HEK293 (cell line): Measurements from ENCODE around the gene DIP2B.

ENCODE experiments used
- CTCF ChIA-PET: fragments of 350-600 bp; formaldehyde crosslinking; extraction: SDS; loops from one replicate; lab custom pipeline; 2021; ENCODE audit warnings: antibody characterized with exemption; lab: Yijun Ruan, JAX
- POLR2A ChIA-PET: fragments of 300-600 bp; formaldehyde crosslinking; extraction: SDS; loops from one replicate; lab custom pipeline; 2020; ENCODE audit warnings: antibody characterized with exemption, inconsistent platforms; lab: Yijun Ruan, JAX
- H3K27ac ChIP-seq: fragments of 200-500 bp; sonication (Bioruptor generic); 2 replicates; pipeline ENCODE4 v1.5.1; 2014; ENCODE audit warnings: low read depth, low read length, control low read depth, inconsistent platforms; ENCODE audit errors: extremely low read depth
- H3K36me3 ChIP-seq, 2 experiments: fragments of 200-500 bp in 1 of 2; sonication (Bioruptor generic) in 1 of 2; 1 replicate in 1 of 2; 2 replicates in 1 of 2; pipeline ENCODE4 v1.5.1; 2014 to 2017; ENCODE audit warnings: inconsistent platforms in 2 of 2, low read length in 2 of 2; ENCODE audit not compliant: control insufficient read depth in 2 of 2, insufficient read depth in 1 of 2
- H3K4me1 ChIP-seq: fragments of 200-500 bp; sonication (Bioruptor generic); 2 replicates; pipeline ENCODE4 v1.5.1; 2014; ENCODE audit warnings: mild to moderate bottlenecking, low read length, inconsistent platforms; ENCODE audit not compliant: control insufficient read depth, insufficient read depth
- H3K4me3 ChIP-seq: 2 replicates; pipeline ENCODE4 v1.5.1; 2011; ENCODE audit warnings: low read depth, mild to moderate bottlenecking, control low read depth, low read length, moderate library complexity
- H3K9me3 ChIP-seq: fragments of 200-500 bp; sonication (Bioruptor generic); 2 replicates; pipeline ENCODE4 v1.5.1; 2014; ENCODE audit warnings: low read depth, low read length, inconsistent platforms; ENCODE audit not compliant: control insufficient read depth, insufficient read depth
- BCL11B ChIP-seq: fragments of 450-650 bp; formaldehyde crosslinking; IDR thresholded peaks from 2 replicates; pipeline ENCODE4 v1.5.1; 2016; ENCODE audit warnings: low read depth, missing biosample characterization, missing genetic modification characterization
- GLIS2 ChIP-seq: fragments of 450-650 bp; formaldehyde crosslinking; IDR thresholded peaks from 2 replicates; pipeline ENCODE4 v1.5.1; 2016; ENCODE audit warnings: missing biosample characterization, missing genetic modification characterization
- KLF8 ChIP-seq: fragments of 450-650 bp; formaldehyde crosslinking; IDR thresholded peaks from 2 replicates; pipeline ENCODE4 v1.5.1; 2016; ENCODE audit warnings: missing biosample characterization, missing genetic modification characterization
- MYNN ChIP-seq: fragments of 450-650 bp; formaldehyde crosslinking; IDR thresholded peaks from 2 replicates; pipeline ENCODE4 v1.5.1; 2016; ENCODE audit warnings: missing biosample characterization, missing genetic modification characterization, borderline replicate concordance
- OSR2 ChIP-seq: fragments of 450-650 bp; formaldehyde crosslinking; IDR thresholded peaks from 2 replicates; pipeline ENCODE4 v1.5.1; 2016; ENCODE audit warnings: missing biosample characterization, missing genetic modification characterization
- RBAK ChIP-seq: fragments of 450-650 bp; formaldehyde crosslinking; IDR thresholded peaks from 2 replicates; pipeline ENCODE4 v1.5.1; 2016; ENCODE audit warnings: missing biosample characterization, missing genetic modification characterization
- SP2 ChIP-seq: fragments of 450-650 bp; formaldehyde crosslinking; IDR thresholded peaks from 2 replicates; pipeline ENCODE4 v1.5.1; 2016; ENCODE audit warnings: missing biosample characterization, missing genetic modification characterization
- TCF7L2 ChIP-seq: IDR thresholded peaks from 2 replicates; pipeline ENCODE4 v1.6.1; 2011; ENCODE audit warnings: low read depth, mild to moderate bottlenecking, inconsistent platforms, low read length, moderate library complexity, borderline replicate concordance
- TRIM28 ChIP-seq: IDR thresholded peaks from 2 replicates; pipeline ENCODE4 v1.6.1; 2011; ENCODE audit warnings: low read length, control low read depth, borderline replicate concordance
- TSHZ1 ChIP-seq: fragments of 450-650 bp; formaldehyde crosslinking; IDR thresholded peaks from 2 replicates; pipeline ENCODE4 v1.5.1; 2016; ENCODE audit warnings: missing biosample characterization, missing genetic modification characterization, borderline replicate concordance
- ZBTB17 ChIP-seq: fragments of 450-650 bp; formaldehyde crosslinking; IDR thresholded peaks from 2 replicates; pipeline ENCODE4 v1.5.1; 2016; ENCODE audit warnings: missing biosample characterization, missing genetic modification characterization
- ZBTB26 ChIP-seq: fragments of 450-650 bp; formaldehyde crosslinking; optimal IDR thresholded peaks from 2 replicates; pipeline ENCODE3; 2016; ENCODE audit warnings: missing biosample characterization, mild to moderate bottlenecking, missing genetic modification characterization
- ZNF10 ChIP-seq: fragments of 450-650 bp; formaldehyde crosslinking; IDR thresholded peaks from 2 replicates; pipeline ENCODE4 v1.5.1; 2017; ENCODE audit warnings: missing biosample characterization, missing genetic modification characterization
- ZNF155 ChIP-seq: fragments of 450-650 bp; formaldehyde crosslinking; IDR thresholded peaks from 2 replicates; pipeline ENCODE4 v1.5.1; 2016; ENCODE audit warnings: missing biosample characterization, missing genetic modification characterization
- ZNF19 ChIP-seq: fragments of 450-650 bp; formaldehyde crosslinking; IDR thresholded peaks from 2 replicates; pipeline ENCODE4; 2016; ENCODE audit warnings: missing biosample characterization, missing genetic modification characterization, low read depth
- ZNF223 ChIP-seq: fragments of 450-650 bp; formaldehyde crosslinking; IDR thresholded peaks from 2 replicates; pipeline ENCODE4 v1.5.1; 2016; ENCODE audit warnings: missing biosample characterization, missing genetic modification characterization
- ZNF23 ChIP-seq: fragments of 450-650 bp; formaldehyde crosslinking; IDR thresholded peaks from 2 replicates; pipeline ENCODE4 v1.5.1; 2016; ENCODE audit warnings: missing biosample characterization, missing genetic modification characterization, borderline replicate concordance
- ZNF416 ChIP-seq: fragments of 450-650 bp; formaldehyde crosslinking; IDR thresholded peaks from 2 replicates; pipeline ENCODE4 v1.5.1; 2016; ENCODE audit warnings: missing biosample characterization, missing genetic modification characterization
- ZNF48 ChIP-seq: fragments of 450-650 bp; formaldehyde crosslinking; IDR thresholded peaks from 2 replicates; pipeline ENCODE4 v1.5.1; 2016; ENCODE audit warnings: missing biosample characterization, missing genetic modification characterization
- ZNF513 ChIP-seq: fragments of 450-650 bp; IDR thresholded peaks from 2 replicates; pipeline ENCODE4 v1.5.1; 2018; ENCODE audit warnings: missing biosample characterization, missing genetic modification characterization
- ZNF558 ChIP-seq: fragments of 450-650 bp; formaldehyde crosslinking; IDR thresholded peaks from 2 replicates; pipeline ENCODE4 v1.5.1; 2016; ENCODE audit warnings: missing biosample characterization, missing genetic modification characterization
- ZNF629 ChIP-seq: fragments of 450-650 bp; formaldehyde crosslinking; IDR thresholded peaks from 2 replicates; pipeline ENCODE4 v1.5.1; 2017; ENCODE audit warnings: missing biosample characterization, missing genetic modification characterization
- ZNF645 ChIP-seq: fragments of 450-650 bp; formaldehyde crosslinking; IDR thresholded peaks from 2 replicates; pipeline ENCODE4; 2016; ENCODE audit warnings: missing biosample characterization, missing genetic modification characterization
- ZNF677 ChIP-seq: fragments of 450-650 bp; IDR thresholded peaks from 2 replicates; pipeline ENCODE4 v1.5.0; 2018; ENCODE audit warnings: missing biosample characterization, mild to moderate bottlenecking, missing genetic modification characterization, moderate library complexity
- ZNF76 ChIP-seq: fragments of 450-650 bp; formaldehyde crosslinking; IDR thresholded peaks from 2 replicates; pipeline ENCODE4; 2016; ENCODE audit warnings: low read depth, missing biosample characterization, missing genetic modification characterization, borderline replicate concordance
- ZNF791 ChIP-seq: fragments of 450-650 bp; formaldehyde crosslinking; IDR thresholded peaks from 2 replicates; pipeline ENCODE4 v1.5.1; 2016; ENCODE audit warnings: missing biosample characterization, missing genetic modification characterization
- ZSCAN16 ChIP-seq: fragments of 450-650 bp; formaldehyde crosslinking; IDR thresholded peaks from 2 replicates; pipeline ENCODE4 v1.5.1; 2016; ENCODE audit warnings: missing biosample characterization, missing genetic modification characterization
- ZSCAN5A ChIP-seq: fragments of 450-650 bp; formaldehyde crosslinking; IDR thresholded peaks from 2 replicates; pipeline ENCODE4 v1.5.1; 2016; ENCODE audit warnings: missing biosample characterization, missing genetic modification characterization

The DIP2B gene

GRCh38 chr12:50504798-50505674 is at the start of gene DIP2B (continued):
- TF ChIP-seq ZNF416 (tag by site-specific recombination): no peak
- peak; percentile 73 for TF ChIP-seq GLIS2 (tag by site-specific recombination)
- 0 out of 2 replicates have a peak, but pooled peaks have one; percentile 24 for TF ChIP-seq ZBTB17
- TF ChIP-seq ZNF155 (tag by site-specific recombination): no peak
- TF ChIP-seq ZNF48 (tag by site-specific recombination): no peak
- no peak; the same call in 1 of the 2 replicates for TF ChIP-seq ZNF76
- no peak for TF ChIP-seq ZSCAN16 (tag by site-specific recombination)
- peak; percentile 27; the same call in 1 of the 2 replicates for TF ChIP-seq KLF8 (tag by site-specific recombination)
- peak; percentile 77 for TF ChIP-seq ZBTB26 (tag by site-specific recombination)

GRCh38 chr12:50458606-50459005 is 46.2 kb upstream of the DIP2B start:
- H3K27ac ChIP-seq: no peak overlapping the region
- no peaks in the 10 kb centered on the region for H3K9me3 ChIP-seq
- H3K36me3 ChIP-seq: peaks cover 51 to 62% of the 10 kb centered on the region in 2 experiments
- POLR2A ChIA-PET: no interaction called here
- TF ChIP-seq RBAK (tag by site-specific recombination) (no peak), ZNF19 (no peak), TSHZ1 (tag by site-specific recombination) (no peak), MYNN (tag by site-specific recombination) (no peak), ZNF645 (tag by site-specific recombination) (no peak), OSR2 (no peak), ZNF558 (tag by site-specific recombination) (no peak), ZNF677 (tag by site-specific recombination) (no peak), BCL11B (tag by site-specific recombination) (no peak), ZSCAN5A (no peak), ZNF791 (no peak), ZNF223 (tag by site-specific recombination) (no peak), TRIM28 (no peak), ZNF513 (tag by site-specific recombination) (no peak), SP2 (no peak), ZNF629 (tag by site-specific recombination) (no peak), ZNF10 (no peak), TCF7L2 (no peak), ZNF23 (no peak)
- TF ChIP-seq, all 188 proteins: peak for 0
- H3K4me1 ChIP-seq: no peaks in the 10 kb centered on the region
- CTCF ChIA-PET: no interaction called here
- H3K4me3 ChIP-seq: no peak overlapping the region
